Spleen (tissue), 7 donors: ENCODE results near the gene IL18R1.

Source experiments
- CTCF ChIP-seq, 11 experiments: fragments of 200-600 bp in 7 of 11; fragments of 450-650 bp in 4 of 11; sonication (generic) in 4 of 11; IDR thresholded peaks in 8 of 11; conservative IDR thresholded peaks in 3 of 11; 1 replicate in 7 of 11; 2 replicates in 4 of 11; pipeline versions ENCODE4 v1.4.0 to v1.8.0; 2016 to 2021; ENCODE audit warnings: antibody characterized with exemption in 11 of 11, inconsistent platforms in 4 of 11, mild to moderate bottlenecking in 1 of 11
- POLR2A ChIP-seq, 3 donors: fragments of 450-650 bp; IDR thresholded peaks; one replicate each; pipeline ENCODE4 v1.5.1; 2017; ENCODE audit warnings: antibody characterized with exemption in 3 of 3, mild to moderate bottlenecking in 1 of 3
- donor health status: DM: no; HTN: no; CAD: no; lungs with moderate emphysema.
- donor health status: DM: no; HTN: no; CAD: no.
- donor health status: DM: no; HTN: no; CAD: no.

- no peak for TF ChIP-seq CTCF (IDR thresholded peaks at IDR 0.05 in 8 of 11, conservative IDR thresholded peaks at IDR 0.05 in 3 of 11)
- no peak for TF ChIP-seq POLR2A (IDR thresholded peaks at IDR 0.05)
Measured at GRCh38 chr2:102444233-102444632, 88.6 kb downstream of the IL18R1 start.
